ENCODE results near the gene RNF183.
A peak's percentile ranks its signal among the peaks of the same experiment; 100 is the strongest.
"Not testable (repeated sequence)": the region's sequence is repeated elsewhere in the genome, so short reads cannot be mapped to it uniquely, and the experiment has no call there.

Gene RNF183

DNA sequence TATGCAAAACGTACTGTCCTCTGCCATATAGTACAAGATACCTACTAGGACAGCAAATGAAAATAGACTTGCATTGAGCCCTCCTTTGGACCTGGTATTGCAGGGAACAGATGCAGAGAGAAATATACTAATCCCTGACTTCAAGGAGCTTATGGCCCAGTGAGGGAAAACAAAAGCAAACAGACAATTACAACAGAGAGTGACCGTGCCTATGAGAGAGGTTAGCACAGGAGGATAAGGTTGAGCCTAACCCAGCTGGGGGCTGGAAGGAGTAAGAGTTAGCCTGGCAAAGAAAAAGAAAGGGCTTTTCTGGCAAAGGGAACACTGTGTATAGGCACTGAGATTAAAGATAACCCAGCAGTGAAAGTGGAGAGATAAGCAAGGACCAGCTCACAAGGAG lies 33.3 kb downstream of the RNF183 start:
- DNase-seq = no peak

DNA sequence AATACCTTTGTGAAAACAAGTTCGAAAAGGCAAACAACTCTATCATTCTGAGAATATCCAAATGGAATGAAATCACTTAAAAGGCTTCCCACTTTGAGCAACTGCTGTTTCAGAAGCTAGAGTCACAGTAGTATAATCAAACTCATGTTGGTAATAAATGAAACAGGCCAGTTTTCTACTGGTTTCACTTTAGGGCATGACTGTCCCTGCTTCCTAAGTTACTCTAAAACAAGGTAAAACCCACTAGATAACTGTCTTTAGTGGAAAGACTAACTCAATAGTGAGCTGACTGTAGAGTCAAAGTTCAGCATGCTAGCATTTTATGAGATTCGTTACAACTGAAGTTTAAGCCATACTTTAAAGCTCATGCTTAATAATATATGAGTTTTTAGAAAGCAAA lies 33.8 kb downstream of the RNF183 start:
- no peak for DNase-seq

DNA sequence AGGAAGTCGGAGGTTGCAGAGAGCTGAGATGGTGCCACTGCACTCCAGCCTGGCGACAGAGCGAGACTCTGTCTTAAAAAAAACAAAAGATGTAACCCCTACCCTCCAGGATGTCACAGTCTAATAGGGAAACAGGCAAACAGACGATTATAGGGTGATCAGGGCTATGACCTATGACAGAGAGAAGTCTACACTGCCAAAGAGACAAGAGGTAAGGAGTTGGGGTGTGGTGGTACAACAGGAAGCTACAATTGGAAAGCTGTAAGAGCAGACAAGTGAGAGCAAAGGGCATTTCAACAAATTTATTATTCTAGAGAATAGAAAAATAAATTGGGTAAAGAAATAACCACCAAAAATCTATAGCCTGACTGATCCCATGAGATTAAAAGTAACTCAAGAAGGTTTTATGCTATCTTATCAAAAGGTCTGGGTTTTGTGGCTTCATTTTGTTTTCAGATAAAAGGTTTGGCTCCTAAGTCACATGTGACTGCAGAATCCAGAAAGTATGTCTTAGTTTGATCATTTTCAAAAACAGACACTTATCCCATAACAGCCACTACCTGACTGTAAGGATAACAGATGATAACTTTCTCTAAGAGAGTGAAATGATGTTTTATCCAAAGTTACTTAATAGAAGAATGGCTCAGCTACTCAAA lies 35.1 kb downstream of the RNF183 start:
- no peak for DNase-seq

DNA sequence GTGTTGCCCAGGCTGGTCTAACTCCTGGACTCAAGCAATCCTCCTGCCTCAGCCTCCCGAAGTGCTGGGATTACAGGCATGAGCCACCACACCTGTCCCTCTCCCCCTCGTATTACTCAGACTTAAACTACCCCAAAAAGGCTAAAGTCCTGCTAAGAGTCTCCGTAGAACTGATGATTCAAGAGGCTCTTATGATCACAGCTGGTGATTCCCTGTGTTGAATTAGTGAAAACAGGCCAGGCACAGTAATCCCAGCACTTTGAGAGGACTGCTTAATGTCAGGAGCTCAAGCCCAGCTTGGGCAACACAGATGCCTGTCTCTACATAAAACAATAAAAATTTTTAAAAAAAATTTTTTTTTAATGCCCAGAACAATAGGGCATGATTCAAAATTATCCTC lies 37.0 kb downstream of the RNF183 start:
- DNase-seq = peak; percentile 68

DNA sequence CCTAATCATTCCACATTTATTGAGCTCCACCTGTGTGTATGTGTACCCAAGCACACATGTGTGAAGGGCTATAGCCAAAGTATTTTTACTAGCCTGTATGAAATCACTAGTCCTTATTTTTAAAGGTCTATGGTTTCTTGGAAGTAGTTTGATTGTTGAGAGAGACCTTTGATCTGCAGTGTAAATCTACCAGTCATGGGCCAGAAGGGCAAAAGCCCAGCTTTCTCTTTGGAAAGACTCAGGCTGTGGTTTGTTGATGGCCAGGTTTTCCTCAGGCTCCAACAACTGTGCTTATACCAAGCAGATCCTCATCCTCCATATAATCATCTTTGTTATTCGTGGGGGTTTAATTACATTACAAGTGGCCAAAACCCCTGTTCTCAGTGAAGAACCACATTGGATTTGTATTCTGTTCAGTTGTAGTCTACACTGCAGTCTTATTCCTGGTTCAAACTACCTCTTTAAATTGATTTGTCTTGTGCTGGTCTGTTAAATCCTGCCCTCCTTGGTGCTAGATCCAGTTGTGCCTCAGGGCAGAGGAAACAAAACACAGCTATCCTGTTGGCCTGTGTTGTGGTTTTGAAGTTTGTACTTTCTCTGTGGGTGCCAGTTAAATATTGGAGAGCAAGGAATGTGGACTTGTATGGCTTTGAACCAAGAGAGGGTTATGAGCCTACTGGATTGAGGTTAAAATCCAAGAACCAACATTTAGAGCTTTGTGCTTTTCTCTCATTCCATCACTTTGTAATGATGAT lies 41.1 kb downstream of the RNF183 start:
- DNase-seq = no peak

DNA sequence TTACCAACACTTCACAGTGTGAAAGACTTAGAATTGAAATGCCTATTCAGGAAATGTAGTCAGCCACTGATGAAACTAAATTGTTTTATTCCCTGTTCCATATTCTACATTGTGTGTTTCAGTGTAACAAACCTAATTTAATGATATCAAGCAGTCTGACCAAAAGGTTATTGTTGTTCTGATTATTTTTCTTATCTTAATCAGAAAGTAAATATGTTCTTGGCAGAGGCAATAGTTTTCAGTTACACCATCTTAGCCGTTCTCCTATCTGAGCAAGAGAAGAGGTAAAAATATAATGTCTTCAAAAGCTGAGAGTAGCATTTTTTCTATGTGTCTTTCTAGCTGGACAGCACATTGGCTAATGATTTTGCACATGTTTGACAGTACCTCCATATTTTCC lies 44.9 kb downstream of the RNF183 start:
- DNase-seq = no peak

DNA sequence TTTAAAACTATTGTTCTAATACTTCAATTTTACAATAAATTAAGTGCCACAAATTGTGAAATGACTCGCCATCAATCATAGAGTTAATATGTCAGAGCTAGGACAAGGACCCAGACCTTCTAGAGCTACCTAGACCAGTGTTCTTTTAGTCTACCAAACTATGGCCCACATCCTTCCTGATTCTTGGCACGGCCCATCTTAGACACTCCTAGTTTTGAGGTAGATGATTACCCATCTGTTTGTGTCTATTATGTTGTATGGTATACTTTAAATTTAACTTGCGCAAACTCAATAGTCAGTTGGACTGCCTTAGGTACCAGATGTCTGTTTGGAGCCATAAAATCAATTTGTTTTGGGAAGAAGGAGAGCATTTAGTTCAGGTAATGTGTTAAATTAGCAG lies 45.3 kb downstream of the RNF183 start:
- no peak for DNase-seq

DNA sequence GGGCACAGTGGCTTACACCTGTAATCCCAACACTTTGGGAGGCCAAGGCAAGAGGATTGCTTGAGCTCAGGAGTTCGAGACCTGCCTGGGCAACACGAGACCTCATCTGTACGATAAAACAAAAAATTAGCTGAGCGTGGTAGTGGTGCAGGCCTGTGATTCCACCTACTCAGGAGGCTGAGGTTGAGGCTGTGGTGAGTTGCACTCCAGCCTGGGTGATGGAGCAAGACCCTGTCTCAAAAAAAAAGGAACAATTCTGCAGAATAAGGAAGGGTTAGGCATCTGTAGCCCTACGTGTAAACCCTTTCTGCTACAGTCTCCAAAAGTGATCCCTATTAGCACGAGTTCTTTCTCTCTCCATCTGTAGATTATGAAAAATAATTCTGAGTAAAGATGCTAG lies 47.7 kb downstream of the RNF183 start:
- no peak for DNase-seq

DNA sequence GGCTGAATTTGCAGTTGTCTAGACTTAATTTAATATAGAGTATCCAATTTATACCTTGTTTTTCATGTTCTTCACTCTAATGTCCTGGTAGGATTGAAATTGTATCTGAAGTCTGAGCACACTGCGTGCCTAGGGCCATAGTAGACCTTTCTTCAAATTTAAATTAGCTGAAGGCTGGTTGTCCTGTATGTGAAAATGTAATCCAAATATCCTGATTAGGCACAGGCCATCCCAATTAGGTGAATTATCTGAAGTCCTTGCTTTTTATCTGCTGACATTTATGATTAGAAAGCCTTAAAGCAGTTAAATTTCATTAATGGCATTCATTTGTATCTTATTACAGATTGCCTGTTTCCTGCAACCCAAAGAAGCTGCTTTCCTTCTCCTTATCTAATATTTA lies 48.2 kb downstream of the RNF183 start:
- DNase-seq = no peak

DNA sequence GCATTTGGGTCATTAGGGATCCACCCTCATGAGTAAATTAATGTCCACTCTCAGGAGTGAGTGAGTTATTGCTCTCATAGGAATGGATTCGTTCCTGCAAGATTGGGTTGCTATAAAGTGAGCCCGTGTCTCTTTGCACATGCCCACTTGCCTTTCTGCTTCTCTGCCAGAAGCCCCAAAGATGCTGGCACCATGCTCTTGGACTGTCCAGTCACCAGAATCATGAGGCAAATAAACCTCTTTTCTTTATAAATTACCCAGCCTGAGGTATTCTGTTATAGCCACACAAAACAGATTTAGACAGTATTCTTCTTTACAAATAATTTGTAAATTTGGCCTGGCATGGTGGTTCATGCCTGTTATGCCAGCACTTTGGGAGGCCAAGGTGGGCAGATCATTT lies 52.4 kb downstream of the RNF183 start:
- no peak for DNase-seq

DNA sequence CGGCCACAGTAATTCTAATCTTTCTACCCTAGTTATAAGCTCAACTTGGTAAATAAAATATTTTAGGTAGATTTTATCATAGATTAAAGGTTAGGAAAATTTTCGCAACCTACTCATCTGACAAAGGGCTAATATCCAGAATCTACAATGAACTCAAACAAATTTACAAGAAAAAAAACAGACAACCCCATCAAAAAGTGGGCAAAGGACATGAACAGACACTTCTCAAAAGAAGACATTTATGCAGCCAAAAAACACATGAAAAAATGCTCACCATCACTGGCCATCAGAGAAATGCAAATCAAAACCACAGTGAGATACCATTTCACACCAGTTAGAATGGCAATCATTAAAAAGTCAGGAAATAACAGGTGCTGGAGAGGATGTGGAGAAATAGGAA lies 53.5 kb downstream of the RNF183 start:
- not testable (repeated sequence) for DNase-seq

DNA sequence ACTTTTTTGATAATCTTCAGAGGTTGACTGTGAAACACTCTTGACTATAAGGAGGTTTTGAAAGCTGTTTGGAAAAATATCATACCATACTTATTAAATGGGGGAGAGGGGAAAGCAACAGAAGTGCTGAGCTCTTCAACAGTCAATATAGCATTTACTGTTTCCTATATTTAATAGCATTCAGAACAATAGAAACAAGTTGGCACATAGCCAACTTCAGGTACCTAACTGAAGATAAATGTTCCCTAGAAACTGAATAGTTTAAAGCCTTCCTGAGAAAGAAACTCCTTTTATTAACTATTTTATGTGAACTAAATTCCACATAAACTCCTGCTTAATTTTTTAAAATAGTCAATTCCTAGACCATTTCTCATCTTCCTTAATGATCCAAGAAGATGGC lies 55.5 kb downstream of the RNF183 start:
- no peak for DNase-seq

Data from NCI-H524 treated with DMSO at 0.1 percent for 48 hours (cell line).